Measurements from ENCODE around the gene RAB10. TPM values are rescaled to one million over a fixed set of nuclear protein-coding genes. Genes with fewer than 3 reads are reported as not detected.

Gene RAB10
- total RNA-seq, 1 donor from 2014 or later = 135 TPM

GRCh38 chr2:26064846-26065245 is 31.0 kb downstream of the RAB10 start:
- Histone ChIP-seq H3K36me3 (peaks cover 0 to 4% of the 10 kb centered on the region in 2 donors), H3K27ac (no peak overlapping the region), H3K27me3 (no peaks in the 10 kb centered on the region), H3K4me3 (no peak overlapping the region), H3K4me1 (peaks cover 39% of the 10 kb centered on the region), H3K9me3 (no peaks in the 10 kb centered on the region)
- intact Hi-C loops (cut with DNase I) = no loop called here
- DNase-seq (ENCODE audit: extremely low spot score in 2 of 2) = no peak
- TF ChIP-seq CTCF (IDR thresholded peaks at IDR 0.05) (no peak), POLR2AphosphoS5 (IDR thresholded peaks at IDR 0.05; ENCODE audit: insufficient read depth in 1 of 2, low read depth in 1 of 2) (no peak), POLR2A (IDR thresholded peaks at IDR 0.05) (no peak)

GRCh38 chr2:26067186-26067974 is 33.5 kb downstream of the RAB10 start:
- Histone ChIP-seq H3K27ac (no peak overlapping the region), H3K9me3 (no peaks in the 10 kb centered on the region), H3K4me3 (no peak overlapping the region), H3K4me1 (peaks cover 34% of the 10 kb centered on the region), H3K36me3 (peaks cover 0 to 4% of the 10 kb centered on the region in 2 donors), H3K27me3 (no peaks in the 10 kb centered on the region)
- intact Hi-C loops (cut with DNase I) = no loop called here
- no peak for TF ChIP-seq POLR2AphosphoS5 (IDR thresholded peaks at IDR 0.05; ENCODE audit: insufficient read depth in 1 of 2, low read depth in 1 of 2)
- no peak for TF ChIP-seq POLR2A (IDR thresholded peaks at IDR 0.05)
- TF ChIP-seq CTCF (IDR thresholded peaks at IDR 0.05) = no peak
- DNase-seq (ENCODE audit: extremely low spot score in 2 of 2) = no peak

GRCh38 chr2:26067980-26068507 is 34.2 kb downstream of the RAB10 start:
- Histone ChIP-seq H3K27ac (no peak overlapping the region), H3K27me3 (no peaks in the 10 kb centered on the region), H3K4me3 (no peak overlapping the region), H3K4me1 (peaks cover 36% of the 10 kb centered on the region), H3K9me3 (no peaks in the 10 kb centered on the region), H3K36me3 (peaks cover 0 to 4% of the 10 kb centered on the region in 2 donors)
- TF ChIP-seq POLR2A (IDR thresholded peaks at IDR 0.05) = no peak
- TF ChIP-seq POLR2AphosphoS5 (IDR thresholded peaks at IDR 0.05; ENCODE audit: insufficient read depth in 1 of 2, low read depth in 1 of 2) = no peak
- TF ChIP-seq CTCF (IDR thresholded peaks at IDR 0.05) = no peak
- DNase-seq (ENCODE audit: extremely low spot score in 2 of 2) = no peak
- intact Hi-C loops (cut with DNase I) = no loop called here

- Histone ChIP-seq H3K36me3 (peaks cover 0 to 4% of the 10 kb centered on the region in 2 donors), H3K27me3 (no peaks in the 10 kb centered on the region), H3K27ac (no peak overlapping the region), H3K4me3 (no peak overlapping the region), H3K9me3 (no peaks in the 10 kb centered on the region), H3K4me1 (peaks cover 43% of the 10 kb centered on the region)
- intact Hi-C loops (cut with DNase I) = no loop called here
- TF ChIP-seq CTCF (IDR thresholded peaks at IDR 0.05) (no peak), POLR2A (IDR thresholded peaks at IDR 0.05) (no peak), POLR2AphosphoS5 (IDR thresholded peaks at IDR 0.05; ENCODE audit: insufficient read depth in 1 of 2, low read depth in 1 of 2) (no peak)
- DNase-seq (ENCODE audit: extremely low spot score in 2 of 2) = no peak
Measured at GRCh38 chr2:26068602-26069298, 34.9 kb downstream of the RAB10 start.
